ENCODE results near the gene MERTK. TPM values are rescaled to one million over a fixed set of nuclear protein-coding genes. Genes with fewer than 3 reads are reported as not detected.

MERTK gene
- total and polyA plus RNA-seq, 2 of the 13 experiments (the other 11 are each of a cell fraction or from before 2014, with no cell fraction given): 37.3 to 44.7 TPM

DNA sequence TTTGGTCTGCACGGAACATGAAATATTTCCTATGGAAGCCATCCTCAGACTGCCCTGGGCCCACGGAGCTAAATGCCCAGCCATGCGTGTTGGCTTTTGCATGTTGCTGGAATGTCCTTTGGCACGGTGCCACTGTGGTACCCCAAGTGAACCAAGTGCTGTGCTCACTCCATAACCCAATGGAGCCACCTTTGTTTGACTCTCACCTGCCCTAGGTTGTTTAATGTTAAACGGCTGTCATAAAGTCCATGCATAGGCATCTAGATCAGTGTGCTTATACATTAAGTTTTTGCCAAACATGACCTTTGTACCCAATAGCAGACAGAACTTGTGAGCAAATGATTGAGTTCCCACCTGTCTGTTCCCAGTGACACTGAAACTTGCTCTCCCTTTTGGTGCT lies 96.7 kb downstream of the MERTK start (continued):
- TF ChIP-seq, protein P1, sequence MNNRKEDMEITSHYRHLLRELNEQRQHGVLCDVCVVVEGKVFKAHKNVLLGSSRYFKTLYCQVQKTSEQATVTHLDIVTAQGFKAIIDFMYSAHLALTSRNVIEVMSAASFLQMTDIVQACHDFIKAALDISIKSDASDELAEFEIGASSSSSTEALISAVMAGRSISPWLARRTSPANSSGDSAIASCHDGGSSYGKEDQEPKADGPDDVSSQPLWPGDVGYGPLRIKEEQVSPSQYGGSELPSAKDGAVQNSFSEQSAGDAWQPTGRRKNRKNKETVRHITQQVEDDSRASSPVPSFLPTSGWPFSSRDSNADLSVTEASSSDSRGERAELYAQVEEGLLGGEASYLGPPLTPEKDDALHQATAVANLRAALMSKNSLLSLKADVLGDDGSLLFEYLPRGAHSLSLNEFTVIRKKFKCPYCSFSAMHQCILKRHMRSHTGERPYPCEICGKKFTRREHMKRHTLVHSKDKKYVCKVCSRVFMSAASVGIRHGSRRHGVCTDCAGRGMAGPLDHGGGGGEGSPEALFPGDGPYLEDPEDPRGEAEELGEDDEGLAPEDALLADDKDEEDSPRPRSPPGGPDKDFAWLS (CRISPR knock-in tag; IDR thresholded peaks at IDR 0.05; ENCODE audit: borderline replicate concordance): no peak
- TF ChIP-seq SMARCE1 (IDR thresholded peaks at IDR 0.05; ENCODE audit: borderline replicate concordance): no peak
- TF ChIP-seq ZNF550 (CRISPR knock-in tag; IDR thresholded peaks at IDR 0.05; ENCODE audit: borderline replicate concordance): no peak
- TF ChIP-seq NPAS2 (CRISPR knock-in tag; IDR thresholded peaks at IDR 0.05; ENCODE audit: borderline replicate concordance): no peak
- TF ChIP-seq TBP (CRISPR knock-in tag; IDR thresholded peaks at IDR 0.05): no peak
- TF ChIP-seq ZNF235 (CRISPR knock-in tag; IDR thresholded peaks at IDR 0.05; ENCODE audit: borderline replicate concordance): no peak
- TF ChIP-seq NR2C2 (CRISPR knock-in tag; IDR thresholded peaks at IDR 0.05; ENCODE audit: borderline replicate concordance): no peak; the same call in 1 of the 2 replicates
- TF ChIP-seq MATR3 (CRISPR knock-in tag; IDR thresholded peaks at IDR 0.05): no peak
- TF ChIP-seq, protein P2, sequence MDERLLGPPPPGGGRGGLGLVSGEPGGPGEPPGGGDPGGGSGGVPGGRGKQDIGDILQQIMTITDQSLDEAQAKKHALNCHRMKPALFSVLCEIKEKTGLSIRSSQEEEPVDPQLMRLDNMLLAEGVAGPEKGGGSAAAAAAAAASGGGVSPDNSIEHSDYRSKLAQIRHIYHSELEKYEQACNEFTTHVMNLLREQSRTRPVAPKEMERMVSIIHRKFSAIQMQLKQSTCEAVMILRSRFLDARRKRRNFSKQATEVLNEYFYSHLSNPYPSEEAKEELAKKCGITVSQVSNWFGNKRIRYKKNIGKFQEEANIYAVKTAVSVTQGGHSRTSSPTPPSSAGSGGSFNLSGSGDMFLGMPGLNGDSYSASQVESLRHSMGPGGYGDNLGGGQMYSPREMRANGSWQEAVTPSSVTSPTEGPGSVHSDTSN (CRISPR knock-in tag; IDR thresholded peaks at IDR 0.05): 0 out of 2 replicates have a peak, but pooled peaks have one; percentile 44
- no peak for TF ChIP-seq ZNF367 (CRISPR knock-in tag; IDR thresholded peaks at IDR 0.05; ENCODE audit: borderline replicate concordance)
- TF ChIP-seq, protein P3, sequence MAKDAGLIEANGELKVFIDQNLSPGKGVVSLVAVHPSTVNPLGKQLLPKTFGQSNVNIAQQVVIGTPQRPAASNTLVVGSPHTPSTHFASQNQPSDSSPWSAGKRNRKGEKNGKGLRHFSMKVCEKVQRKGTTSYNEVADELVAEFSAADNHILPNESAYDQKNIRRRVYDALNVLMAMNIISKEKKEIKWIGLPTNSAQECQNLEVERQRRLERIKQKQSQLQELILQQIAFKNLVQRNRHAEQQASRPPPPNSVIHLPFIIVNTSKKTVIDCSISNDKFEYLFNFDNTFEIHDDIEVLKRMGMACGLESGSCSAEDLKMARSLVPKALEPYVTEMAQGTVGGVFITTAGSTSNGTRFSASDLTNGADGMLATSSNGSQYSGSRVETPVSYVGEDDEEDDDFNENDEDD (CRISPR knock-in tag; IDR thresholded peaks at IDR 0.05; ENCODE audit: borderline replicate concordance): no peak
- TF ChIP-seq, protein P4, sequence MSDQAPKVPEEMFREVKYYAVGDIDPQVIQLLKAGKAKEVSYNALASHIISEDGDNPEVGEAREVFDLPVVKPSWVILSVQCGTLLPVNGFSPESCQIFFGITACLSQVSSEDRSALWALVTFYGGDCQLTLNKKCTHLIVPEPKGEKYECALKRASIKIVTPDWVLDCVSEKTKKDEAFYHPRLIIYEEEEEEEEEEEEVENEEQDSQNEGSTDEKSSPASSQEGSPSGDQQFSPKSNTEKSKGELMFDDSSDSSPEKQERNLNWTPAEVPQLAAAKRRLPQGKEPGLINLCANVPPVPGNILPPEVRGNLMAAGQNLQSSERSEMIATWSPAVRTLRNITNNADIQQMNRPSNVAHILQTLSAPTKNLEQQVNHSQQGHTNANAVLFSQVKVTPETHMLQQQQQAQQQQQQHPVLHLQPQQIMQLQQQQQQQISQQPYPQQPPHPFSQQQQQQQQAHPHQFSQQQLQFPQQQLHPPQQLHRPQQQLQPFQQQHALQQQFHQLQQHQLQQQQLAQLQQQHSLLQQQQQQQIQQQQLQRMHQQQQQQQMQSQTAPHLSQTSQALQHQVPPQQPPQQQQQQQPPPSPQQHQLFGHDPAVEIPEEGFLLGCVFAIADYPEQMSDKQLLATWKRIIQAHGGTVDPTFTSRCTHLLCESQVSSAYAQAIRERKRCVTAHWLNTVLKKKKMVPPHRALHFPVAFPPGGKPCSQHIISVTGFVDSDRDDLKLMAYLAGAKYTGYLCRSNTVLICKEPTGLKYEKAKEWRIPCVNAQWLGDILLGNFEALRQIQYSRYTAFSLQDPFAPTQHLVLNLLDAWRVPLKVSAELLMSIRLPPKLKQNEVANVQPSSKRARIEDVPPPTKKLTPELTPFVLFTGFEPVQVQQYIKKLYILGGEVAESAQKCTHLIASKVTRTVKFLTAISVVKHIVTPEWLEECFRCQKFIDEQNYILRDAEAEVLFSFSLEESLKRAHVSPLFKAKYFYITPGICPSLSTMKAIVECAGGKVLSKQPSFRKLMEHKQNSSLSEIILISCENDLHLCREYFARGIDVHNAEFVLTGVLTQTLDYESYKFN (CRISPR knock-in tag; conservative IDR thresholded peaks at IDR 0.05): peak; percentile 71
- TF ChIP-seq, protein P5, sequence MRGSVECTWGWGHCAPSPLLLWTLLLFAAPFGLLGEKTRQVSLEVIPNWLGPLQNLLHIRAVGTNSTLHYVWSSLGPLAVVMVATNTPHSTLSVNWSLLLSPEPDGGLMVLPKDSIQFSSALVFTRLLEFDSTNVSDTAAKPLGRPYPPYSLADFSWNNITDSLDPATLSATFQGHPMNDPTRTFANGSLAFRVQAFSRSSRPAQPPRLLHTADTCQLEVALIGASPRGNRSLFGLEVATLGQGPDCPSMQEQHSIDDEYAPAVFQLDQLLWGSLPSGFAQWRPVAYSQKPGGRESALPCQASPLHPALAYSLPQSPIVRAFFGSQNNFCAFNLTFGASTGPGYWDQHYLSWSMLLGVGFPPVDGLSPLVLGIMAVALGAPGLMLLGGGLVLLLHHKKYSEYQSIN (CRISPR knock-in tag; IDR thresholded peaks at IDR 0.05; ENCODE audit: borderline replicate concordance): no peak
- TF ChIP-seq ONECUT2 (CRISPR knock-in tag; IDR thresholded peaks at IDR 0.05): no peak
- TF ChIP-seq, protein P6, sequence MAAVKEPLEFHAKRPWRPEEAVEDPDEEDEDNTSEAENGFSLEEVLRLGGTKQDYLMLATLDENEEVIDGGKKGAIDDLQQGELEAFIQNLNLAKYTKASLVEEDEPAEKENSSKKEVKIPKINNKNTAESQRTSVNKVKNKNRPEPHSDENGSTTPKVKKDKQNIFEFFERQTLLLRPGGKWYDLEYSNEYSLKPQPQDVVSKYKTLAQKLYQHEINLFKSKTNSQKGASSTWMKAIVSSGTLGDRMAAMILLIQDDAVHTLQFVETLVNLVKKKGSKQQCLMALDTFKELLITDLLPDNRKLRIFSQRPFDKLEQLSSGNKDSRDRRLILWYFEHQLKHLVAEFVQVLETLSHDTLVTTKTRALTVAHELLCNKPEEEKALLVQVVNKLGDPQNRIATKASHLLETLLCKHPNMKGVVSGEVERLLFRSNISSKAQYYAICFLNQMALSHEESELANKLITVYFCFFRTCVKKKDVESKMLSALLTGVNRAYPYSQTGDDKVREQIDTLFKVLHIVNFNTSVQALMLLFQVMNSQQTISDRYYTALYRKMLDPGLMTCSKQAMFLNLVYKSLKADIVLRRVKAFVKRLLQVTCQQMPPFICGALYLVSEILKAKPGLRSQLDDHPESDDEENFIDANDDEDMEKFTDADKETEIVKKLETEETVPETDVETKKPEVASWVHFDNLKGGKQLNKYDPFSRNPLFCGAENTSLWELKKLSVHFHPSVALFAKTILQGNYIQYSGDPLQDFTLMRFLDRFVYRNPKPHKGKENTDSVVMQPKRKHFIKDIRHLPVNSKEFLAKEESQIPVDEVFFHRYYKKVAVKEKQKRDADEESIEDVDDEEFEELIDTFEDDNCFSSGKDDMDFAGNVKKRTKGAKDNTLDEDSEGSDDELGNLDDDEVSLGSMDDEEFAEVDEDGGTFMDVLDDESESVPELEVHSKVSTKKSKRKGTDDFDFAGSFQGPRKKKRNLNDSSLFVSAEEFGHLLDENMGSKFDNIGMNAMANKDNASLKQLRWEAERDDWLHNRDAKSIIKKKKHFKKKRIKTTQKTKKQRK (IDR thresholded peaks at IDR 0.05; ENCODE audit: low read length): no peak
- TF ChIP-seq, protein P7, sequence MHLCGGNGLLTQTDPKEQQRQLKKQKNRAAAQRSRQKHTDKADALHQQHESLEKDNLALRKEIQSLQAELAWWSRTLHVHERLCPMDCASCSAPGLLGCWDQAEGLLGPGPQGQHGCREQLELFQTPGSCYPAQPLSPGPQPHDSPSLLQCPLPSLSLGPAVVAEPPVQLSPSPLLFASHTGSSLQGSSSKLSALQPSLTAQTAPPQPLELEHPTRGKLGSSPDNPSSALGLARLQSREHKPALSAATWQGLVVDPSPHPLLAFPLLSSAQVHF (CRISPR knock-in tag; IDR thresholded peaks at IDR 0.05): no peak
- TF ChIP-seq BHLHE40 (IDR thresholded peaks at IDR 0.05; ENCODE audit: low read length): no peak
